Measurements from ENCODE around the gene SMIM38.

The SMIM38 gene

DNA sequence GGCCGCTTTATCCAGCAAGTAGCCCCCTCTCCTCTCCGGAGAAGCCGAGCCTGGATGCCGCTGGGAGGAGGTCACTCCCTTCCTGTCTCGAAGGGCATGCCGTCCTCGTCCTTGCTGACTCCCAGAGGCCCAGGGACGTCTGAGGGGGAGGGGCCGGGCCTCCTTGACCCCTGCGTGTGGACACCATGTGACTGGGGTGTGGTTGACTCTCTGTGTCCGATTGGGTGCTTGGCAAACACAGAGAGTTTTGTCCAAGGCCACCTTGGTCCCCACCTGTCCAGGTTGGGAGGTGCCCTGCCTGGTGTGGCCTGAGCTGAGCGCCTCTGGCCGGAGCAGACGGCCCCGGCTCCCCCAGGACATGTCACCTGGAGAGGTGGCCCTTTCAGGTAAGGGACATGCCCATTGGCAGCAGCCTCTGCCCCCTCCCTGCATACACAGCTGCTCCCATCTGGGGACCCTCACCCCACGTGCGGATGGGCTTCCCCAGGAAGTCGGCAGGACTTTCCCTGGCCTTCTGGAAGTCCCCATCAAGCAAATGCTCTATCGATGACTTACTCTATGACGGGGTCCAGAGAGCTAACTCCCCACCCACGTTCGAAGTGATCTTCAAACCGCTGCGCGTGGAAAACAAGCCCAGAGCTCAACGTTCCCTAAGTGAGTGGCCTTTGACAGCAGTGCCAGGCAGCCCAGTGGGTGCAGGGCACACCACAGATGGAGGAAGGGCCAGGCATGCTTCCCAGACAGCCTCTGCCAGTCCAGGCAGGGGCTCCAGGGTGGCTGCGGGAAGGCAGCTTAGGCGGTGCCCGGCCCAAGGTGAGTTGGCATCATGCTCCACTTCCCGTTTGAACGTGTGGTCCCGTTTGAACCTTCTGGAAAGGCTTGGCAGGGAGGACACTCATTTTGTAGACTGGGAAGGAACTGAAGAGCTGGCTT, at the start of gene SMIM38:
Gene SMIM38 (plus strand): TSS at position 634 of the 933 bp plus-strand sequence. CDS start 1,912 bp downstream, outside the sequence.
- no peak for DNase-seq (ENCODE audit: low spot score)

DNA sequence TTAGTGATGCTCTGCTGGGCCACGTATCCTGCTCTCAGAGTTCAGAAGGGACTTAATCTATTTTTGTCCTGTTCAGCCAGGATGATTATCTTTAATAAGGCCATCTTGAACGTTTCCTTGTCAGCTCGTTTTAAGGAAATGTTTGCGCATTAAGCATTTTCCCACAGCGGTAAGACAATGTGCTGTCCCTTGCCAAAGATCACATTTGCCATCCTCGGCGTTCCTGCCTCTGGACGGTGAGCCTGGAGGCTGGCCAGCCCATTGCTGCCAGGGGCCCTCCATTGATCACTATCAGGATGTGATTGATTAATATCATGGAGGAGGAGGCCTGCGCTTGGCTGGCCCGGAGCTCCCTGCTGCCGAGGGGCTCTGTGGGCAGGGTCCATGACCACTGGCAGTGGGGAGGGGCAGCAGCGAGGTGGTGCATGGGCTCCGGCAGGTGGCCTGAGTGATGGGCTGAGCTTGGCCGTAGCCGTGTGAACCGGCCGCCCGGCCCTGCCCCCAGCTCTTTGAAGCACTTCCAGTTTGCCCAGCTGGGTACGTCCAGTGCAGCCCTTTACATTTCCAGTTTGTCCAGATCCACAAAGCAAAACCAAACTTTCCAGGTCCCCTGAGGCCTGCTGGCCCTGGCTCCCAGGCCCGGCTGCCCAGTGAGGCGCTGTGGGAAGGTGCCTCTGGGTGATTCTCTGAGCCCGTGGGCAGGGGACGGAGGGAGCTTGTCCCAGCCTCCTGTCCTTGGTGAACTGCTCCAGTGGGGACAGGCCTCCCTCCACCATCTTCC, 49.5 kb upstream of the SMIM38 start:
- DNase-seq (ENCODE audit: low spot score), result no peak

DNA sequence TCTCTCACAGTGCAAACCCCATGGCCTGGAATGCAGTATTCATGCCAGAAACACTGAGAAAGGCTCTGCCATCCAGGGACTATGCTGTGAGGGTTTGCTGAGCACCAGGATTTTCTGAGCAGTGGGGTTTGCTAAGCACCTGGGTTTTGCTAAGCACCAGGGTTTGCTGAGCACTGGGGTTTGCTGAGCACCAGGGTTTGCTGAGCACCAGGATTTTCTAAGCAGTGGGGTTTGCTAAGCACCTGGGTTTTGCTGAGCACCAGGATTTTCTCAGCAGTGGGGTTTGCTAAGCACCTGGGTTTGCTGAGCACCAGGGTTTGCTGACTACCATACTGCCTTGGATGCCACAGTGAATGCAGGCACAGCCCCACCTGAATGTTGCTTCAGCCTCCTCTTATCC, 48.3 kb upstream of the SMIM38 start:
- DNase-seq (ENCODE audit: low spot score), result no peak

DNA sequence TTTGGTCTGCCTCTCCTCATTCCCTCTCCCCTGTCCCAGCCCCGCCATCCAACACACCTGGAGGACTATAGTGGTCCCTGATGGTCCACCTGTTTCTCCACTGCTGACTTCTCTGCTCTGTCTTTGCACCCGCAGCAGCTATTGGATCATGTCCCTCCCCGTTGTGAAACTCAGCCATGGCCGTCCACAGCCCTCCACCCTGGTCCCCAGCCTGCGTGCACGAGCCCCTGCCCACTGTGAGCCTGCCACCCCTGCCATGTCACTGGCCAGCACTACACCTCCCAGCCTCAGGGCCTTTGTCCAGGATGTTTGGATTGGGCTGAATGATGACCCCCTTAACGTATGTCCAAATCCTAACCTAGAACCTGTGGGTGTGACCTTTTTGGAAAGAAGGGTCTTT, 47.7 kb upstream of the SMIM38 start:
- DNase-seq (ENCODE audit: low spot score), result no peak

DNA sequence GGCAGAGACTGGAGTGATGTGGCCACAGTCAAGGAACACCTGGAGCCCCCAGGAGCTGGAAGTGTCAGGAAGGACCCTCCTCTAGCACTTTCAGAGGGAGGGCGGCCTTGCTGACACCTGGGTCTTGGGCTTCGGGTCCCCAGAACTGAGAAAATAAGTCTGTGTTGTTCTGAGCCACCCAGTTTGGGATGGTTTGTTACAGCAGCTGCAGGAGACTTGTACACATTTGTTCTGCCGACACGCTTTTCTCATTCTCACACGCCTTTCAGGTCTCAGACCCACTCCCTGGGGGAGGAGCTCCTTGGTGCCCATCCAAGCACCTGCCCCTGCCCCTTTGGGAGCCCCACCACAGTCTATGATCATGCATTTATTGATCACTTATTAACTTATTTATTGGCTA, 47.2 kb upstream of the SMIM38 start:
- DNase-seq (ENCODE audit: low spot score), result no peak

DNA sequence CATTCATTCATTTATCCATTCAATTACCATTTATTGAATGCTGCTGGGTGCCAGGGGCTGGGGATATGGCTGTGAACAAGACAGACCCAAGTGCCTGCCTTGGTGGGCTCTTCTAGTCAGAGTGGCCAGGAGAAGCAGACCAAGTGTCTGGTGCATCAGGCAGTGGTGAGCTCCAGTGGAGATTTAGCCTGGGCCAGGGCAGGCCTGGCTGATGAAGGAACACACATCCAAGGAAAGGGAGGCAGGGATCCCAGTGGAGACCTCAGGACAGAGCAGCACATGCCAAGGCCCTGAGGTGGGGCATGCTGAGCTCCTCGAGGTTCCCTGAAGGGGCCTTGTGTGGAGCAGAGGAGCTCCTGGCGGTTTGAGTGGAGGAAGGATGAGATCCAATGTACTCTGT, 46.6 kb upstream of the SMIM38 start:
- no peak for DNase-seq (ENCODE audit: low spot score)

DNA sequence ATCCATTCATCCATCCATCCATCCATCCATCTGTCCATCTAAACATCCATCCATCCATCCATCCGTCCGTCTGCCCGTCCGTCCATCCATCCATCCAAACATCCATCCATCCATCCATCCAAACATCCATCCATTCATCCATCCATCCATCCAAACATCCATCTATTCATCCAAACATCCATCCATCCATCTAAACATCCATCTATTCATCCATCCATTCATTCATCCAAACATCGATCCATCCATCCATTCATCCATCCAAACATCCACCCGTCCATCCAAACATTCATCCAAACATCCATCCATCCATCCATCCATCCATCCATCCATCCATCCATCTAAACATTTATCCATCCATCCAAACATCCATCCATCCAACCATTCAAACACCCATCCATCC, 45.3 kb upstream of the SMIM38 start:
- DNase-seq (ENCODE audit: low spot score), result no peak

DNA sequence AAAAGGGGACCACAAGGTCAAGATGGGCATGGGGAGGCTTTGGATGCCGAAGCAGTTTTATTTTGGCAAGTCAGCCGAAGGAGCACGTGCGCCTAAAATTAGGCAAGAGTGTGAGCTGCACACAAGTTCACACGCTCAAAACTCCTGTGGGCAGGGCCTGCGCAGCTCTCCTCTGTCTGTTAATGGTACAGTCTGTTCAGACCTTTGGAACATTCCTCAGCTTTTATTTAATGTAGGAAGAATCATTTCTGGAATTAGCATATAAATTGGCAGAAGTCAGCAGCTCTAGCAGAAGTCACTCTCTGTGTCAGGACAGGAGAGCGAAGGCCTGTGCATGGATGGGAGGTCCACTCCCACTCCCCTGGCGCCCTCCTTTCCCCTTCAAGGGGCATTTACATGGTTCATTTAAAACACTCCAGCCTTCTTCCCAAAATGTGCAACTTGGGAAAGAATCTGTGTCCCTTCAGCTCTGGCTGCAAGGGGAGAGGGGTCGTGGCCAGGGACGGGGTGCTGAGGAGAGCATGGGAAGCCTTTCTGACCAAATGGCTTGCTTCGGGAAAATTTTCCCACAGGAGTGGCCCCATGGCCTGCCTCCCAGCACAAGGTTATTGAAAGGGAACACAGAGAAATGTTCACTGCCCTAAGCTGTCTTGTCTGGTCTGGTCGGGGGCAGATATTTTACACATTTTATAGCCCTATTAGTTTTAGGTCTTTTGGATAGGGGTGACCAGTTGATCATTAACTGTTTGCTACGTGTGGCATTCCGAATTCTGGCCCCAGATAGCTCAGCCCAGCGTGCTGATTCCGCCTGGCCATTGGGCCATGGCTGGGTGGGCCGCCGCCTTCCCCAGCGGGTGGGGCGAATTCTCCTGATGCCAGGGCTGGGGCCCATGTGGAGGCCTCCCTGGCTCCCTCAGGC, 43.9 kb upstream of the SMIM38 start:
- DNase-seq (ENCODE audit: low spot score), result no peak

DNA sequence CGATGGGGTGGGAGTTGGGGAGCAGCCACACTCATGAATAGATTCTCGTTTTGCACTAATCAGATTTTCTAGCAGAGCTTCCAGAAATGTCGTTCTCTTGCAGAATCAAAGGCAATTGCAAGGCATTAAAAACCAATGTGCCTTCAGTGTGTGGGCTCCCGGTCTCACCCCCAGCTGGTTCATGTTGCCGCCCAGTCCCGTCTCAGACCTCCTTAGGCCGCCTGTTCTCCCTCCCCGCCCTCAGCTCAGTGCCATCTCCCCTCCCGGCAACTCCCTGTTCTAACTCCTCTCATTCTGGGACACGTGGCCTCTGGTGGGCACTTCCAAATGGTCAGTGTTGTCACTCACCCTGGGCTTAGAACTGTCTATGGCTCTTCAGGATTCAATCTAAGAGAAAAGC, 42.5 kb upstream of the SMIM38 start:
- no peak for DNase-seq (ENCODE audit: low spot score)

DNA sequence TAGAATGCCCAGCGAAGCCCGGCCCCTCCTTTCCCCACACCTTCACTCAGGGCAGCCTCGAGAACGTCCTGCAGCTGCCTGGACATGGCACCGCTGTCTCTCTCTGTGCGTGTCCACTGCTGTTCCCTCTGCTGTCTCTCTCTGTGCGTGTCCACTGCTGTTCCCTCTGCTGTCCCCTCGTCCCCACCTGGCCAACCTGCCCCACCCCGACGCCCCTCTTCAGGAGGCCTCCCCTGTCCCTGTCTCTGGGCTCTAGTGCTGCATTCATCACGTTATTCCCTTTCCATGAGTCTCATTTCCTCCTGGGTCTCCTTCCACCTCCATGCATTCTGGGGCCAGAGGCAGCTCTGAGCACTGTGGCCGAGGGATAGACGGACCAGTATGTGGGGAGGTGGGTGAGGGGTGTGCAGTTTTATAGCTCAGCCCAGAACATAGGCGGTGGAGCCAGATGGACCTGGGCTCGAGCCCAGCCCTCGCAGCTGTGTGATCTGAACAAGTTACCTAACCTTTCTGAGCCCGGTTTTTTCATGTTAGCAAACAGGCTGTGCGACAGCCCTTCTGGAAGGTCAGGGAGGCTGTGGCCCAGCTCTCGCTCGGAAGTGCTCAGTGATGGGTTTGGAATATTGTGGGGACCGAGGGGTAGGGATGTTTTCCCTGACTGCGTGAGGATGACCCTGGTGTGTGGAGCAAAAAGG, 41.9 kb upstream of the SMIM38 start:
- DNase-seq (ENCODE audit: low spot score), result no peak

DNA sequence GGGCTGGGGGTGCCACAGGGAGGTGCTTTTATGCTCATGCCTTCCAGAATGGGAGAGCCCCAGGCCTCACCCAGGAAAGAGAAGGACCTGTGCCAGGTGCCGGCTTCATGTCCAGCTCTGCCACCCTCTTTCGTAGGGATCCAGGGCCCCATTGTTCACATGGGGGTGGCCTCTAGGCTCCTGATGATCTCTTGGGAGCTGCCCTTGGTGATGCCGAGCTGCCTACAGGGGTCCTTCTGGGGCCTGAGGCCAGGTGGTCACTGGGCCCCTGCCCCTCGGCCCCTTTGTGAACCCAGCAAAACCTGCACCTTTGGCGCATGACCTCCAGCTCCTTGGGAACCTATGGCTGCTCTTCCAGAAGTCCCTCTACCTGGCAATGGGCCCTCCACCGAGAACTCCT, 41.4 kb upstream of the SMIM38 start:
- DNase-seq (ENCODE audit: low spot score), result no peak

DNA sequence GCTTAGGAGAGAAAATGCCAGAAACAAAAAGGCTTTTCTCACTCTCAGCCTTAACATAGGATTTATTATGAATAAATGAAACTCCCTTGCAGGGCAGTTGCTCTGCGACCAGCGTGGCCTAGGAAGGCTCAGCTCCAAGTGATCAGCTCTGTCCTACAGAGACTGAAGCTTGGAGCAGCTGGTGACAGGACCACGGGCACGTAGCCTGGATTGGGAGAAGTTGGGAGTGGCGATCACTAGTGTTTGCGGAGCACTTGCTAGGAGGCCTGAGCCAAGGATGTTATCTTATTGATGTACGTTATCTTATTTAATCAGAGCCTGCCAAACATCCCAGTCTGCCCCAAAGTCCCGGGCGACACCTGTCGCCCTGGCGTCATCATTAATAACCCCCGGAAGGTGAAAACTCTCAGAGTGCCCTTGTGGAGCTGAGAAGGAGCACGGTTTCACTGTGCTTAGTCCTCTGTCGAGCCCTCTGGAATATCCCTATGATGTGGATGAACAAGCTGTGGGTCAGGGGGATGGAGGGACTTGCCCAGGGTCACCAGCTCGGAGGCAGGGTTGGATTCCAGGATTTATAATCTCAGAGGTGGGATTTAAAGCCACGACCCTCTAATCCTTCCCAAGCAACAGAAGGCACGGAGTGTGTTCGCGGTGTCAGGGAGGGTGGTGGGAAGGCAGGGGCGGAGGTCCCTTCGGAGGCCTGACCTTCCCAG, 40.8 kb upstream of the SMIM38 start:
- no peak for DNase-seq (ENCODE audit: low spot score)

DNA sequence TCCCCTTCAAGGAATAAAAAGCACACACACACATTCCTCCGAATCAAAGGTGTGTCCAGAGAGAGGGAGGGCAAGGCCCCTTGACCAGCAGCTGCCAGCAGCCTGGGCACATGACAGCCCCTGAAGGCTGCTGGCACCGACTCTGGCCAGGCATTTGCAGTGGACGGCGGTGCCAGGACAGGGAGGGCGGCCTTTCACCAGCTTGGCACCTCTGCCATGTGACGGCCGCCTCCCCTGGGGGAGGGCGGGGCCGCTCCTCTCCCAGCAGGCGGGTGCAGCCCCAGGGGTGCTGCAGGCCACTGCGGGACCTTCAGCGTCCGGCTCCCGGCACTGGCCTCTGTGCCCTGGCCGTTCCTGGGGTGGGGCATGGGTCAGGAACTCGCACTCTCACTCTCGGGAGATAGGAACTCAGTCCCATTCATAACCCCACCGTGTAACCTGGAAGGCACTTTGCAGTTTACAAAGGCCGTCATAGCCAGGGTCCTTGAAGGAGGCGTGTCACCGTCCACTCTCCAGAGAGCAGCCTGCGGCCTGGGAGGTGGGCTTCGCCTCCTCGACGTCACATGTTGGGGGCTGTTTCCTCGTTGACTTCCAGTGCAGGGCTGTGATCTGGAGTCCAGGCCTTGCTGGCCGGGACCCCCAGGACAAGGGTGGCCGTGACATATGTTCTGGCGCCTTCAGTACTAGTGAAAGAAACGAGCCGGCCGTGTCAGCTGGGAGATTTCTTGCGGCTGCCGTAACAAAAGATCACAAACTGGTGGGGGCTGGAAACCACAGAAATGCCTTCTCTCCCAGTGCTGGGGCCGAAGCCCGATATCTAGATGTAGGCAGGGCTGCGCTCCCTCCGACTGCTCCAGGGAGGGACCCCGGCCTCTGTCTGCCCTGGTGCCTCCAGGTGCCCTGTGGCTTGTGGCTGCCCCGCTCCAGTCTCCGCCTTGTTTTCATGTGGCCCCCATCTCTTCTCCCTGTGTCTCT, 39.9 kb upstream of the SMIM38 start:
- DNase-seq (ENCODE audit: low spot score), result no peak

DNA sequence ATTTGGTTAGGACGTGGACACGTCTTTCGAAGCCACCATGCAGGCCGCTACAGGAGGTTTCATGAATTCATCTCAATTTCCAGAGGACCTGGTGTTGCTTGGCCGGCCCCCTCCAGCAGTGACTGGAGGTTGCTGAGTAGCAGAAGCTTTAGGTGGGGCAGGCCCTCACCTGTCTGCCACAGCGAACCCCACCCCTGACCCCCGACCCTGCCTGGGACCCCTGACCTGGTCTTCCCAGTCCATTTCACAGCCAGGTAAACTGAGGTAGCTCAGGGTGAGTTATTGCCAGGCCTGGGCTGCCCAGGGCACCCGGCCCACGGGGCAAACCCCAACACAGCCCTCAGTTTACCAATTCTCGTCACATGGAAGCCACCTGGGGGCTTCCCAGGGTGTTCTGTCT, 39.1 kb upstream of the SMIM38 start:
- DNase-seq (ENCODE audit: low spot score), result no peak

DNA sequence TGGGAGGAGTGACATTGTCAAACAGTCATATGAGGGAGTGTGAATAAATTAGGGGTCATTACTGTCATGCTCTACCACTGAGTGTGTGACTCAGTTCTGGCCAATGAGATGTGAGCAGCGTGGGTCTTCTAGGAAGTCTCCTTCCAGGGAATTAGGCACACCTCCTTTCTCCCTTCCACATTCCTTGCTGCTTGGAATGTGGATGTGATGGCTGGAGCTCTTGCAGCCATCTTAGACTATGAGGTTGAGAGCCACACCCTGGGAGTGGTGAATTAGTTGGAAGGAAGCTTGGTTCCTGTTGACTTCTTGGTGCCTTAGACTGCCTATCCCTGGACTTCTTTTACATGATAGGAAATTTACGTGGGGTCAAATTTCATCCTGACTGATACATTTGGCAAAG, 36.5 kb upstream of the SMIM38 start:
- DNase-seq (ENCODE audit: low spot score), result peak; percentile 87

DNA sequence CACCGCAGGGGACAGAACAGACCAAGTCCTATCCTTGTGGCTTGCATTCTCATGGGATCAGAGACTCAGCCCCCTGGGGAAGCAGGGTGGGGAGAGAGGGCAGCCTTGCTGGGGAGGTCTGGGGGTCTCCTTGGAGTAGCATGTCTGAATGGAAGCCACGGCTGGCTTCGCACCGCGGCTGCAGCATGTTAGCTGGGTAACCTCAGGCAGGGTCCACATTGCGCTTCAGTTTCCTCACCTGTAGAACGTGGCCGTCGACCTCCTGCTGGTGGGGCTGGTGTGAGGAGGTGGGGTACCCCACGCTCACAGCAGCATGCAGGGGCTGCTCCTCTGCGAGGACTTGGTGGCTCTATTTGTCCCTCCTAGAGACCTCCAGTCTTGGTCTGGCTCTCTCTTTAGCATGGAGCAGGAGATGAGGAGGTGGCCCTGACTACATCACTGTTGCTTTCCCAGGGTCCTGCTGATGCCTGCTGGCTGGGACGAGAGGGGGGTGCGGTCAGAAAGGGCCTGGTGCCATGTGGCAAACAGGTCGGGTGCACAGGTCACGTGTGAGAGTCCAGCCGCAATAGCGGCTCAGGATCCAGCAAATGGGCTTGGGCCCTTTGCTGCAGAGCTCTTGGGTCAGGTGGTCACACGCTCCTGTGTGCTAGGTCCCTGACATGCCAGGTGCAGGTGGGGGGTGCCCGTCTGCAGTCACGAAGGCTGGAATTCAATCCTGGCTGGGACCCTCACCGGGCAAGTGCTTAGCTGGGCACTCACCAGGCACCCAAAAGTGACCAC, 35.4 kb upstream of the SMIM38 start:
- DNase-seq (ENCODE audit: low spot score), result no peak

DNA sequence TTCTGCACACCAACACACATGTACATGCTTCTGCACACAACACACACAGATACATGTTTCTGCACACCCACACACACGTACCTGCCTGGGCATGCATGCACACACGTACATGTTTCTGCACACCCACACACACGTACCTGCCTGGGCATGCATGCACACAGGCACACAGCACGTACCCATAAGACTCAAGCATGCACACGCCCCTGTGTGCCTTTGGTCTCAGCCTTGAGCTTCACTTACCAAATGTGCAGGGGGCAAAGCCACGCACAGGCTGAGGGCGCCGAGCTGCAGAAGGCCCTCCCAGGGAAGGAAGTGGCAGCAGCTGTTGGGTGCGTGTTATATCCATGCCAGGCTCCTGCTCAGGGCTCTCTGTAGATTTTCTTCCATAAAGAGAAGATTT, 34.7 kb upstream of the SMIM38 start:
- no peak for DNase-seq (ENCODE audit: low spot score)

DNA sequence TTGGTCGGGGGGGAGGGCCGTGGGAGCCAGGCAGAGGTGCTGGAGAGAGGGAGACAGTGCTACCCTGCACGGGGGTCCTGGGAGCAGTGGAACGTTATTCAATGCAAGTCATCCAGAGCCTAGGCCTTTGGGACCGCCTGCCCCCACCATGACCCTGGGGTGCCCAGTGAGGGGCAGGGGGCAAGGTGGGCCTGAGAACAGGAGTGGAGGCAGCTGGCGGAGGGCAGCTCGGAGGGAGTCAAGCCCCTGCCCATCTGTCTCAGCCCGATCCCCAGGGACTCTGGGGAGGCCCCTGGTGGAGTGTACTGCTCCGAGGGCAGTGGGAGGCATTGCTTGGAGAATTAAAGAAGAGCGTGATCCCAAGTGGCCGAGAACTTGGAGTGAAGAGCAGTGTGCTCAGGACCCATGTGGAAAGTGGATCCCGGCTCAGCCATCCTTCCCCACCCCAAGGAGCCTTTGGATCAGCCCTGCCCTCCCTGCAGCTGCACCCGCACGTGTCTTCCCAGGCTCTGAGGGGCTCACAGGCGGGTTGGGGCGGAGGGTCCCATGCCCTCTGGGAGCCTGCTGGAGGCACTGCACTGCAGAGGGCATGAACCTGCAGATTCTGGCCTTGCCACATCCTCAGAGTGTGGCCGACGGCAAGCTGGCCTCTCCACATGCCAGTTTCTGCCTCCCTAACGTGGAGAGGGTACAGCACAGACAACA, 34.0 kb upstream of the SMIM38 start:
- DNase-seq (ENCODE audit: low spot score), result no peak
